ENCODE results near the gene KIAA2012.
A peak's percentile ranks its signal among the peaks of the same experiment; 100 is the strongest.
"Not testable (repeated sequence)": the region's sequence is repeated elsewhere in the genome, so short reads cannot be mapped to it uniquely, and the experiment has no call there.

The KIAA2012 gene

GRCh38 chr2:202129841-202130240 is 56.8 kb downstream of the KIAA2012 start:
- in situ Hi-C loops (cut with HindIII; ENCODE audit: low sequenced_read_pairs) = no loop called here
- no peak overlapping the region for H3K4me3 ChIP-seq (ENCODE audit: low read depth, low read length)
- no peak for DNase-seq (ENCODE audit: low read depth)
- TF ChIP-seq CTCF (IDR thresholded peaks at IDR 0.05; ENCODE audit: low read depth, low read length, missing control alignments) = no peak

GRCh38 chr2:202133200-202133908 is 60.3 kb downstream of the KIAA2012 start:
- in situ Hi-C loops (cut with HindIII; ENCODE audit: low sequenced_read_pairs) = no loop called here
- no peak for TF ChIP-seq CTCF (IDR thresholded peaks at IDR 0.05; ENCODE audit: low read depth, low read length, missing control alignments)
- no peak overlapping the region for H3K4me3 ChIP-seq (ENCODE audit: low read depth, low read length)
- DNase-seq (ENCODE audit: low read depth) = no peak

- in situ Hi-C loops (cut with HindIII; ENCODE audit: low sequenced_read_pairs) = no loop called here
- TF ChIP-seq CTCF (IDR thresholded peaks at IDR 0.05; ENCODE audit: low read depth, low read length, missing control alignments) = no peak
- no peak for DNase-seq (ENCODE audit: low read depth)
- no peak overlapping the region for H3K4me3 ChIP-seq (ENCODE audit: low read depth, low read length)
Measured at GRCh38 chr2:202133909-202134265, 60.8 kb downstream of the KIAA2012 start.

GRCh38 chr2:202135091-202135874 is 62.2 kb downstream of the KIAA2012 start:
- DNase-seq (ENCODE audit: low read depth) = peak; percentile 100
- in situ Hi-C loops (cut with HindIII; ENCODE audit: low sequenced_read_pairs) = no loop called here
- H3K4me3 ChIP-seq (ENCODE audit: low read depth, low read length) = no peak overlapping the region
- no peak for TF ChIP-seq CTCF (IDR thresholded peaks at IDR 0.05; ENCODE audit: low read depth, low read length, missing control alignments)

GRCh38 chr2:202136039-202136438 is 63.0 kb downstream of the KIAA2012 start:
- in situ Hi-C loops (cut with HindIII; ENCODE audit: low sequenced_read_pairs); H3K4me3 ChIP-seq (ENCODE audit: low read depth, low read length); DNase-seq (ENCODE audit: low read depth): not testable (repeated sequence)

GRCh38 chr2:202136526-202136925 is 63.5 kb downstream of the KIAA2012 start:
- no peak overlapping the region for H3K4me3 ChIP-seq (ENCODE audit: low read depth, low read length)
- no peak for DNase-seq (ENCODE audit: low read depth)
- TF ChIP-seq CTCF (IDR thresholded peaks at IDR 0.05; ENCODE audit: low read depth, low read length, missing control alignments) = no peak
- in situ Hi-C loops (cut with HindIII; ENCODE audit: low sequenced_read_pairs) = no loop called here
